Measurements from ENCODE around the gene MCM8.

The MCM8 gene

GRCh38 chr20:6007529-6008103 lies 57.2 kb downstream of the MCM8 start:
- TF ChIP-seq CTCF (IDR thresholded peaks at IDR 0.05; ENCODE audit: unreplicated experiment in 3 of 3): no peak
- peaks cover 25% of the 10 kb centered on the region for H3K4me1 Mint-ChIP-seq
- H3K27me3 Mint-ChIP-seq (ENCODE audit: low read depth): no peaks in the 10 kb centered on the region
- peak overlapping the region; percentile 69 to 93 (median 78) for H3K27ac Mint-ChIP-seq
- H3K4me3 Mint-ChIP-seq: peak overlapping the region; percentile 91 to 97 (median 92)
- no peaks in the 10 kb centered on the region for H3K9me3 Mint-ChIP-seq
- peaks cover 27% of the 10 kb centered on the region for H3K36me3 Mint-ChIP-seq (ENCODE audit: low read depth)

- H3K4me3 Mint-ChIP-seq: peak overlapping the region; percentile 91 to 97 (median 92)
- no peak for TF ChIP-seq CTCF (IDR thresholded peaks at IDR 0.05; ENCODE audit: unreplicated experiment in 3 of 3)
- peak overlapping the region; percentile 36 to 78 (median 63) for H3K27ac Mint-ChIP-seq
- H3K4me1 Mint-ChIP-seq: peaks cover 25% of the 10 kb centered on the region
- no peaks in the 10 kb centered on the region for H3K27me3 Mint-ChIP-seq (ENCODE audit: low read depth)
- peaks cover 32% of the 10 kb centered on the region for H3K36me3 Mint-ChIP-seq (ENCODE audit: low read depth)
- H3K9me3 Mint-ChIP-seq: no peaks in the 10 kb centered on the region
Measured at GRCh38 chr20:6008254-6008653, 57.8 kb downstream of the MCM8 start.

GRCh38 chr20:6012179-6012578 lies 61.7 kb downstream of the MCM8 start:
- H3K4me1 Mint-ChIP-seq: peaks cover 16% of the 10 kb centered on the region
- H3K9me3 Mint-ChIP-seq: no peaks in the 10 kb centered on the region
- H3K27me3 Mint-ChIP-seq (ENCODE audit: low read depth): no peaks in the 10 kb centered on the region
- TF ChIP-seq CTCF (IDR thresholded peaks at IDR 0.05; ENCODE audit: unreplicated experiment in 3 of 3): no peak
- no peak overlapping the region for H3K4me3 Mint-ChIP-seq
- H3K36me3 Mint-ChIP-seq (ENCODE audit: low read depth): peaks cover 57% of the 10 kb centered on the region
- H3K27ac Mint-ChIP-seq: no peak overlapping the region

- Mint-ChIP-seq H3K27ac (no peak overlapping the region), H3K27me3 (ENCODE audit: low read depth) (no peaks in the 10 kb centered on the region), H3K4me3 (no peak overlapping the region), H3K36me3 (ENCODE audit: low read depth) (peaks cover 75% of the 10 kb centered on the region), H3K4me1 (no peaks in the 10 kb centered on the region), H3K9me3 (peaks cover 3% of the 10 kb centered on the region)
- no peak for TF ChIP-seq CTCF (IDR thresholded peaks at IDR 0.05; ENCODE audit: unreplicated experiment in 3 of 3)
Measured at GRCh38 chr20:6014017-6014416, 63.6 kb downstream of the MCM8 start.

GRCh38 chr20:6014957-6015356 lies 64.5 kb downstream of the MCM8 start:
- H3K27me3 Mint-ChIP-seq (ENCODE audit: low read depth): no peaks in the 10 kb centered on the region
- TF ChIP-seq CTCF (IDR thresholded peaks at IDR 0.05; ENCODE audit: unreplicated experiment in 3 of 3): no peak
- no peak overlapping the region for H3K4me3 Mint-ChIP-seq
- H3K27ac Mint-ChIP-seq: no peak overlapping the region
- peaks cover 79% of the 10 kb centered on the region for H3K36me3 Mint-ChIP-seq (ENCODE audit: low read depth)
- peaks cover 3% of the 10 kb centered on the region for H3K9me3 Mint-ChIP-seq
- no peaks in the 10 kb centered on the region for H3K4me1 Mint-ChIP-seq

- no peak for TF ChIP-seq CTCF (IDR thresholded peaks at IDR 0.05; ENCODE audit: unreplicated experiment in 3 of 3)
- no peak overlapping the region for H3K4me3 Mint-ChIP-seq
- H3K27ac Mint-ChIP-seq: no peak overlapping the region
- no peaks in the 10 kb centered on the region for H3K4me1 Mint-ChIP-seq
- peaks cover 78% of the 10 kb centered on the region for H3K36me3 Mint-ChIP-seq (ENCODE audit: low read depth)
- no peaks in the 10 kb centered on the region for H3K27me3 Mint-ChIP-seq (ENCODE audit: low read depth)
- peaks cover 9% of the 10 kb centered on the region for H3K9me3 Mint-ChIP-seq
Measured at GRCh38 chr20:6017467-6017866, 67.0 kb downstream of the MCM8 start.

Data from nephron (organoid).